ENCODE data around the gene ENAH. TPM values are rescaled to one million over a fixed set of nuclear protein-coding genes. Genes with fewer than 3 reads are reported as not detected.
A peak's percentile ranks its signal among the peaks of the same experiment; 100 is the strongest.

The ENAH gene
- total RNA-seq, 2 donors from 2014 or later: 50.5 to 59.5 TPM

- Histone ChIP-seq H3K27me3 (no peaks in the 10 kb centered on the region), H3K4me3 (no peak overlapping the region), H3K4me1 (peaks cover 0 to 63% of the 10 kb centered on the region in 2 donors), H3K9me3 (no peaks in the 10 kb centered on the region), H3K27ac (peak overlapping the region; percentile 66 to 75), H3K36me3 (no peaks in the 10 kb centered on the region)
- TF ChIP-seq CTCF (IDR thresholded peaks at IDR 0.05): no peak
- DNase-seq (ENCODE audit: low spot score): no peak
Measured at GRCh38 chr1:225445639-225446594, 207.0 kb downstream of the ENAH start.

GRCh38 chr1:225442123-225442505, 210.8 kb downstream of the ENAH start:
- peaks cover 0 to 46% of the 10 kb centered on the region in 2 donors for H3K4me1 ChIP-seq

GRCh38 chr1:225441314-225442122, 211.4 kb downstream of the ENAH start:
- Histone ChIP-seq H3K4me1 (peaks cover 0 to 40% of the 10 kb centered on the region in 2 donors), H3K27ac (no peak overlapping the region), H3K4me3 (no peak overlapping the region), H3K36me3 (no peaks in the 10 kb centered on the region), H3K27me3 (no peaks in the 10 kb centered on the region), H3K9me3 (no peaks in the 10 kb centered on the region)
- DNase-seq (ENCODE audit: low spot score): peak; percentile 49
- peak in 1 of 2 donors; percentile 22 for TF ChIP-seq CTCF (IDR thresholded peaks at IDR 0.05)

More at GRCh38 chr1:225442123-225442505, 210.8 kb downstream of the ENAH start:
- Histone ChIP-seq H3K27ac (no peak overlapping the region), H3K27me3 (no peaks in the 10 kb centered on the region), H3K9me3 (no peaks in the 10 kb centered on the region), H3K36me3 (no peaks in the 10 kb centered on the region), H3K4me3 (no peak overlapping the region)
- DNase-seq (ENCODE audit: low spot score): peak; percentile 54
- TF ChIP-seq CTCF (IDR thresholded peaks at IDR 0.05): no peak

- no peaks in the 10 kb centered on the region for H3K27me3 ChIP-seq
- H3K4me3 ChIP-seq: no peak overlapping the region
- H3K27ac ChIP-seq: no peak overlapping the region
- DNase-seq (ENCODE audit: low spot score): peak; percentile 46
- no peak for TF ChIP-seq CTCF (IDR thresholded peaks at IDR 0.05)
- H3K4me1 ChIP-seq: peaks cover 0 to 31% of the 10 kb centered on the region in 2 donors
- H3K9me3 ChIP-seq: no peaks in the 10 kb centered on the region
- H3K36me3 ChIP-seq: no peaks in the 10 kb centered on the region
Measured at GRCh38 chr1:225440380-225441221, 212.3 kb downstream of the ENAH start.

GRCh38 chr1:225437710-225438437, 215.0 kb downstream of the ENAH start:
- no peaks in the 10 kb centered on the region for H3K27me3 ChIP-seq
- H3K9me3 ChIP-seq: no peaks in the 10 kb centered on the region
- peaks cover 0 to 6% of the 10 kb centered on the region in 2 donors for H3K4me1 ChIP-seq
- no peak overlapping the region for H3K27ac ChIP-seq
- TF ChIP-seq CTCF (IDR thresholded peaks at IDR 0.05): peak in 1 of 2 donors; percentile 50
- no peaks in the 10 kb centered on the region for H3K36me3 ChIP-seq
- no peak overlapping the region for H3K4me3 ChIP-seq
- DNase-seq (ENCODE audit: low spot score): no peak
